GM23338 (cell line): Measurements from ENCODE around the gene SLC44A1. TPM values are rescaled to one million over a fixed set of nuclear protein-coding genes. Genes with fewer than 3 reads are reported as not detected.
"Not testable (repeated sequence)": the region's sequence is repeated elsewhere in the genome, so short reads cannot be mapped to it uniquely, and the experiment has no call there.

Source experiments
- ATAC-seq: fragments of 200-7000 bp; cut with Tn5 transposase; 3 replicates; pipeline ENCODE4 v1.9.1; 2020
- DNase-seq: peaks from one replicate; pipeline ENCODE4 v3.0.0-alpha.2; 2015; ENCODE audit warnings: low spot score
- H2AFZ ChIP-seq: fragments of 200-600 bp; sonication (generic); 2 replicates; pipeline ENCODE4 v1.8.0; 2016; ENCODE audit warnings: antibody characterized with exemption, mild to moderate bottlenecking, moderate library complexity
- H3F3A ChIP-seq: fragments of 200-600 bp; sonication (generic); replicated peaks from 2 replicates; pipeline ENCODE4 v1.8.0; 2017; ENCODE audit warnings: antibody characterized with exemption, mixed run types, low read depth
- H3K27ac ChIP-seq: fragments of 200-600 bp; sonication (generic); 2 replicates; pipeline ENCODE4 v1.6.1; 2016; ENCODE audit warnings: low read depth
- H3K27me3 ChIP-seq: fragments of 200-600 bp; sonication (generic); 2 replicates; pipeline ENCODE4 v1.8.0; 2016; ENCODE audit warnings: mild to moderate bottlenecking, mixed run types, moderate library complexity; ENCODE audit not compliant: insufficient read depth
- H3K36me3 ChIP-seq: fragments of 200-600 bp; sonication (generic); 2 replicates; pipeline ENCODE4 v1.8.0; 2016; ENCODE audit warnings: mild to moderate bottlenecking; ENCODE audit not compliant: insufficient read depth
- H3K4me1 ChIP-seq: fragments of 200-600 bp; sonication (generic); 2 replicates; pipeline ENCODE4 v1.8.0; 2016; ENCODE audit warnings: mild to moderate bottlenecking, moderate library complexity; ENCODE audit not compliant: insufficient read depth
- H3K4me2 ChIP-seq: fragments of 200-600 bp; sonication (generic); 2 replicates; pipeline ENCODE4 v1.7.1; 2017; ENCODE audit warnings: mixed run types
- H3K4me3 ChIP-seq: fragments of 200-600 bp; sonication (generic); 2 replicates; pipeline ENCODE4 v1.6.1; 2016; ENCODE audit warnings: mixed run types
- H3K79me2 ChIP-seq: fragments of 200-600 bp; sonication (generic); replicated peaks from 2 replicates; pipeline ENCODE4 v1.8.0; 2017; ENCODE audit warnings: mild to moderate bottlenecking; ENCODE audit not compliant: insufficient read depth
- H3K9me2 ChIP-seq: fragments of 200-600 bp; sonication (generic); 2 replicates; pipeline ENCODE4 v1.8.0; 2017; ENCODE audit not compliant: insufficient read depth
- H4K20me1 ChIP-seq: fragments of 200-600 bp; sonication (generic); replicated peaks from 2 replicates; pipeline ENCODE4 v1.8.0; 2017; ENCODE audit warnings: mild to moderate bottlenecking; ENCODE audit not compliant: insufficient read depth
- H3K27ac Mint-ChIP-seq: 2 replicates; pipeline ENCODE4 v1.8.0; 2020; ENCODE audit warnings: inconsistent platforms, mild to moderate bottlenecking, moderate library complexity, mixed read lengths
- H3K27me3 Mint-ChIP-seq: 3 replicates; pipeline ENCODE4 v1.8.0; 2022; ENCODE audit warnings: low read depth, mild to moderate bottlenecking, moderate library complexity, mixed read lengths, inconsistent platforms; ENCODE audit not compliant: insufficient read depth, poor library complexity
- H3K36me3 Mint-ChIP-seq: 3 replicates; pipeline ENCODE4 v1.8.0; 2021; ENCODE audit warnings: low read depth, mild to moderate bottlenecking, inconsistent platforms, moderate library complexity, mixed read lengths
- H3K4me1 Mint-ChIP-seq: 3 replicates; pipeline ENCODE4 v1.8.0; 2020; ENCODE audit warnings: mild to moderate bottlenecking, inconsistent platforms, mixed read lengths
- H3K4me3 Mint-ChIP-seq: 3 replicates; pipeline ENCODE4 v1.8.0; 2021; ENCODE audit warnings: moderate library complexity, mild to moderate bottlenecking, inconsistent platforms, mixed read lengths
- H3K9me3 Mint-ChIP-seq: 3 replicates; pipeline ENCODE4 v1.8.0; 2020; ENCODE audit warnings: moderate library complexity, mild to moderate bottlenecking, inconsistent platforms, mixed read lengths
- CREB1 ChIP-seq: fragments of 250-450 bp; sonication (Bioruptor Pico); IDR thresholded peaks from 2 replicates; pipeline ENCODE4 v1.5.0; 2020; ENCODE audit warnings: low read depth, mild to moderate bottlenecking, moderate library complexity
- ETS1 ChIP-seq: IDR thresholded peaks from 2 replicates; pipeline ENCODE4 v1.6.1; 2016; ENCODE audit warnings: antibody characterized with exemption
- JUNB ChIP-seq: IDR thresholded peaks from one replicate; pipeline ENCODE4 v1.6.1; 2016; ENCODE audit warnings: antibody characterized with exemption; ENCODE audit not compliant: unreplicated experiment
- POLR2AphosphoS5 ChIP-seq: IDR thresholded peaks from 2 replicates; pipeline ENCODE4 v1.6.1; 2016; ENCODE audit warnings: antibody characterized with exemption, low read depth
- STAT1 ChIP-seq: IDR thresholded peaks from one replicate; pipeline ENCODE4 v1.6.1; 2016; ENCODE audit warnings: antibody characterized with exemption; ENCODE audit not compliant: unreplicated experiment
- ZNF114 ChIP-seq: fragments of 250-450 bp; sonication (Bioruptor Pico); IDR thresholded peaks from 2 replicates; pipeline ENCODE4 v1.5.0; 2020; ENCODE audit warnings: mild to moderate bottlenecking, moderate library complexity
- ZNF331 ChIP-seq: fragments of 250-450 bp; sonication (Bioruptor Pico); IDR thresholded peaks from 2 replicates; pipeline ENCODE4 v1.5.0; 2020; ENCODE audit warnings: low read depth, mild to moderate bottlenecking, moderate library complexity
- polyA plus RNA-seq: library from polyadenylated mRNA; unstranded; fragments of >200 nt; fragmentation: Nextera tagmentation; extraction: Ambion mirVana; gene quantifications from 2 replicates; pipeline ENCODE4 v1.2.1, GENCODE V29; 2016
- total RNA-seq: library from RNA; depleted of rRNA; stranded (reverse); fragments of >200 nt; shearing (Covaris generic); gene quantifications from 2 replicates; pipeline ENCODE4 v1.2.3, GENCODE V29; 2014
- TF ChIP-seq, protein P1 (sequence below): fragments of 250-450 bp; sonication (Bioruptor Pico); IDR thresholded peaks from 2 replicates; pipeline ENCODE4 v1.5.0; 2020; ENCODE audit warnings: mild to moderate bottlenecking, moderate library complexity
- TF ChIP-seq, protein P2 (sequence below), 2 experiments: fragments of 200-600 bp in 1 of 2; sonication (generic) in 1 of 2; conservative IDR thresholded peaks; 2 replicates each; pipeline versions ENCODE4 v1.5.1 to v1.6.1; 2016 to 2017; ENCODE audit warnings: antibody characterized with exemption in 2 of 2, low read depth in 2 of 2, mild to moderate bottlenecking in 2 of 2, moderate library complexity in 1 of 2
- TF ChIP-seq, protein P3 (sequence below): IDR thresholded peaks from one replicate; pipeline ENCODE4 v1.6.1; 2018; ENCODE audit warnings: antibody characterized with exemption; ENCODE audit not compliant: unreplicated experiment

Gene SLC44A1
- total and polyA plus RNA-seq, 2 experiments from 2014 or later: 14.9 to 75.0 TPM

DNA sequence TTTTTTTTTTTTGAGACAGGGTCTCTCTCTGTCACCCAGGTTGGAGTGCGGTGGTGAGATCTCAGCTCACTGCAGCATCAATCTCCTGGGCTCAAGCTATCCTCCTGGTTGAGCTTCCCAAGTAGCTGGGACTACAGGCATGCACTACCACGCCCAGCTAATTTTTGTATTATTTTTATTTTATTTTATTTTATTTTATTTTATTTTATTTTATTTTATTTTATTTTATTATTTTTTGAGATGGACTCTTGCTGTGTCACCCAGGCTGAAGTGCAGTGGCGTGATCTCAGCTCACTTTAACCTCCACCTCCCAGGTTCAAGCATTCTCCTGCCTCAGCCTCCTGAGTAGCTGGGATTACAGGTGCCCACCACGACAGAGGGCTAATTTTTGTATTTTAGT lies 12.1 kb downstream of the SLC44A1 start:
- not testable (repeated sequence) for H3K36me3 ChIP-seq, H3K4me3 Mint-ChIP-seq, H3K27ac Mint-ChIP-seq, H2AFZ ChIP-seq, H3K9me3 Mint-ChIP-seq, H3K4me2 ChIP-seq, H3K27ac ChIP-seq, H3K27me3 Mint-ChIP-seq, H3K4me3 ChIP-seq, H3K9me2 ChIP-seq, H3K27me3 ChIP-seq, ATAC-seq, DNase-seq, H3K36me3 Mint-ChIP-seq, H4K20me1 ChIP-seq, H3F3A ChIP-seq
- H3K79me2 ChIP-seq: peaks cover 99% of the 10 kb centered on the region
- H3K4me1 Mint-ChIP-seq: peaks cover 46% of the 10 kb centered on the region
- peaks cover 60% of the 10 kb centered on the region for H3K4me1 ChIP-seq

DNA sequence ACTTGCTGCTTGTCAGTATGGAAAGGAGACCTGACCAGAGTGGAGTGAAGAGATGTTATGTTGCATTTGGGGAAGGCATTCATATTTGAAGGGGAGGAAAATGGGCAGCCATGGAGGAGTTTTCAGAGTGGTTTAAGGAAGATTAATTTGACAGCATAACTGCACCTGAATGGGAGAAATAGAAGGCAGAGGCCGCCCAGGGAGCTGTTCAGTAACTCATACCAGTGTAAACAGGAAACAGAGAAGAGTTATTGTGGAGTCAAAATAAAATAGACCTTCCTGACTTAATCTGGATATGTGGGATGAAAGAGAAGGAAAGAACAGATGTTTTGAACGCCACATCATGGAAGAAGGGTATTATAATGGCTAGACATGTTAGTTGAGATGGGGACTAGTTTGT lies 13.4 kb downstream of the SLC44A1 start:
- H3K79me2 ChIP-seq: peaks cover 99% of the 10 kb centered on the region
- TF ChIP-seq POLR2AphosphoS5: no peak
- TF ChIP-seq ZNF114 (CRISPR knock-in tag): no peak
- TF ChIP-seq ETS1: no peak
- TF ChIP-seq CREB1 (CRISPR knock-in tag): no peak
- TF ChIP-seq, protein P1, sequence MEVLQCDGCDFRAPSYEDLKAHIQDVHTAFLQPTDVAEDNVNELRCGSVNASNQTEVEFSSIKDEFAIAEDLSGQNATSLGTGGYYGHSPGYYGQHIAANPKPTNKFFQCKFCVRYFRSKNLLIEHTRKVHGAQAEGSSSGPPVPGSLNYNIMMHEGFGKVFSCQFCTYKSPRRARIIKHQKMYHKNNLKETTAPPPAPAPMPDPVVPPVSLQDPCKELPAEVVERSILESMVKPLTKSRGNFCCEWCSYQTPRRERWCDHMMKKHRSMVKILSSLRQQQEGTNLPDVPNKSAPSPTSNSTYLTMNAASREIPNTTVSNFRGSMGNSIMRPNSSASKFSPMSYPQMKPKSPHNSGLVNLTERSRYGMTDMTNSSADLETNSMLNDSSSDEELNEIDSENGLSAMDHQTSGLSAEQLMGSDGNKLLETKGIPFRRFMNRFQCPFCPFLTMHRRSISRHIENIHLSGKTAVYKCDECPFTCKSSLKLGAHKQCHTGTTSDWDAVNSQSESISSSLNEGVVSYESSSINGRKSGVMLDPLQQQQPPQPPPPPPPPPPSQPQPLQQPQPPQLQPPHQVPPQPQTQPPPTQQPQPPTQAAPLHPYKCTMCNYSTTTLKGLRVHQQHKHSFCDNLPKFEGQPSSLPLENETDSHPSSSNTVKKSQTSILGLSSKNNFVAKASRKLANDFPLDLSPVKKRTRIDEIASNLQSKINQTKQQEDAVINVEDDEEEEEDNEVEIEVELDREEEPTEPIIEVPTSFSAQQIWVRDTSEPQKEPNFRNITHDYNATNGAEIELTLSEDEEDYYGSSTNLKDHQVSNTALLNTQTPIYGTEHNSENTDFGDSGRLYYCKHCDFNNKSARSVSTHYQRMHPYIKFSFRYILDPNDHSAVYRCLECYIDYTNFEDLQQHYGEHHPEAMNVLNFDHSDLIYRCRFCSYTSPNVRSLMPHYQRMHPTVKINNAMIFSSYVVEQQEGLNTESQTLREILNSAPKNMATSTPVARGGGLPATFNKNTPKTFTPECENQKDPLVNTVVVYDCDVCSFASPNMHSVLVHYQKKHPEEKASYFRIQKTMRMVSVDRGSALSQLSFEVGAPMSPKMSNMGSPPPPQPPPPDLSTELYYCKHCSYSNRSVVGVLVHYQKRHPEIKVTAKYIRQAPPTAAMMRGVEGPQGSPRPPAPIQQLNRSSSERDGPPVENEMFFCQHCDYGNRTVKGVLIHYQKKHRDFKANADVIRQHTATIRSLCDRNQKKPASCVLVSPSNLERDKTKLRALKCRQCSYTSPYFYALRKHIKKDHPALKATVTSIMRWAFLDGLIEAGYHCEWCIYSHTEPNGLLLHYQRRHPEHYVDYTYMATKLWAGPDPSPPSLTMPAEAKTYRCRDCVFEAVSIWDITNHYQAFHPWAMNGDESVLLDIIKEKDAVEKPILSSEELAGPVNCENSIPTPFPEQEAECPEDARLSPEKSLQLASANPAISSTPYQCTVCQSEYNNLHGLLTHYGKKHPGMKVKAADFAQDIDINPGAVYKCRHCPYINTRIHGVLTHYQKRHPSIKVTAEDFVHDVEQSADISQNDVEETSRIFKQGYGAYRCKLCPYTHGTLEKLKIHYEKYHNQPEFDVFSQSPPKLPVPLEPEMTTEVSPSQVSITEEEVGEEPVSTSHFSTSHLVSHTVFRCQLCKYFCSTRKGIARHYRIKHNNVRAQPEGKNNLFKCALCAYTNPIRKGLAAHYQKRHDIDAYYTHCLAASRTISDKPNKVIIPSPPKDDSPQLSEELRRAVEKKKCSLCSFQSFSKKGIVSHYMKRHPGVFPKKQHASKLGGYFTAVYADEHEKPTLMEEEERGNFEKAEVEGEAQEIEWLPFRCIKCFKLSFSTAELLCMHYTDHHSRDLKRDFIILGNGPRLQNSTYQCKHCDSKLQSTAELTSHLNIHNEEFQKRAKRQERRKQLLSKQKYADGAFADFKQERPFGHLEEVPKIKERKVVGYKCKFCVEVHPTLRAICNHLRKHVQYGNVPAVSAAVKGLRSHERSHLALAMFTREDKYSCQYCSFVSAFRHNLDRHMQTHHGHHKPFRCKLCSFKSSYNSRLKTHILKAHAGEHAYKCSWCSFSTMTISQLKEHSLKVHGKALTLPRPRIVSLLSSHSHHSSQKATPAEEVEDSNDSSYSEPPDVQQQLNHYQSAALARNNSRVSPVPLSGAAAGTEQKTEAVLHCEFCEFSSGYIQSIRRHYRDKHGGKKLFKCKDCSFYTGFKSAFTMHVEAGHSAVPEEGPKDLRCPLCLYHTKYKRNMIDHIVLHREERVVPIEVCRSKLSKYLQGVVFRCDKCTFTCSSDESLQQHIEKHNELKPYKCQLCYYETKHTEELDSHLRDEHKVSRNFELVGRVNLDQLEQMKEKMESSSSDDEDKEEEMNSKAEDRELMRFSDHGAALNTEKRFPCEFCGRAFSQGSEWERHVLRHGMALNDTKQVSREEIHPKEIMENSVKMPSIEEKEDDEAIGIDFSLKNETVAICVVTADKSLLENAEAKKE (CRISPR knock-in tag): no peak
- no peak for TF ChIP-seq JUNB
- TF ChIP-seq, protein P2, sequence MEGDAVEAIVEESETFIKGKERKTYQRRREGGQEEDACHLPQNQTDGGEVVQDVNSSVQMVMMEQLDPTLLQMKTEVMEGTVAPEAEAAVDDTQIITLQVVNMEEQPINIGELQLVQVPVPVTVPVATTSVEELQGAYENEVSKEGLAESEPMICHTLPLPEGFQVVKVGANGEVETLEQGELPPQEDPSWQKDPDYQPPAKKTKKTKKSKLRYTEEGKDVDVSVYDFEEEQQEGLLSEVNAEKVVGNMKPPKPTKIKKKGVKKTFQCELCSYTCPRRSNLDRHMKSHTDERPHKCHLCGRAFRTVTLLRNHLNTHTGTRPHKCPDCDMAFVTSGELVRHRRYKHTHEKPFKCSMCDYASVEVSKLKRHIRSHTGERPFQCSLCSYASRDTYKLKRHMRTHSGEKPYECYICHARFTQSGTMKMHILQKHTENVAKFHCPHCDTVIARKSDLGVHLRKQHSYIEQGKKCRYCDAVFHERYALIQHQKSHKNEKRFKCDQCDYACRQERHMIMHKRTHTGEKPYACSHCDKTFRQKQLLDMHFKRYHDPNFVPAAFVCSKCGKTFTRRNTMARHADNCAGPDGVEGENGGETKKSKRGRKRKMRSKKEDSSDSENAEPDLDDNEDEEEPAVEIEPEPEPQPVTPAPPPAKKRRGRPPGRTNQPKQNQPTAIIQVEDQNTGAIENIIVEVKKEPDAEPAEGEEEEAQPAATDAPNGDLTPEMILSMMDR (conservative IDR thresholded peaks at IDR 0.05; ENCODE audit: low read depth in 2 of 2): no peak
- no peak for TF ChIP-seq ZNF331 (CRISPR knock-in tag)
- no peak for TF ChIP-seq STAT1
- TF ChIP-seq, protein P3, sequence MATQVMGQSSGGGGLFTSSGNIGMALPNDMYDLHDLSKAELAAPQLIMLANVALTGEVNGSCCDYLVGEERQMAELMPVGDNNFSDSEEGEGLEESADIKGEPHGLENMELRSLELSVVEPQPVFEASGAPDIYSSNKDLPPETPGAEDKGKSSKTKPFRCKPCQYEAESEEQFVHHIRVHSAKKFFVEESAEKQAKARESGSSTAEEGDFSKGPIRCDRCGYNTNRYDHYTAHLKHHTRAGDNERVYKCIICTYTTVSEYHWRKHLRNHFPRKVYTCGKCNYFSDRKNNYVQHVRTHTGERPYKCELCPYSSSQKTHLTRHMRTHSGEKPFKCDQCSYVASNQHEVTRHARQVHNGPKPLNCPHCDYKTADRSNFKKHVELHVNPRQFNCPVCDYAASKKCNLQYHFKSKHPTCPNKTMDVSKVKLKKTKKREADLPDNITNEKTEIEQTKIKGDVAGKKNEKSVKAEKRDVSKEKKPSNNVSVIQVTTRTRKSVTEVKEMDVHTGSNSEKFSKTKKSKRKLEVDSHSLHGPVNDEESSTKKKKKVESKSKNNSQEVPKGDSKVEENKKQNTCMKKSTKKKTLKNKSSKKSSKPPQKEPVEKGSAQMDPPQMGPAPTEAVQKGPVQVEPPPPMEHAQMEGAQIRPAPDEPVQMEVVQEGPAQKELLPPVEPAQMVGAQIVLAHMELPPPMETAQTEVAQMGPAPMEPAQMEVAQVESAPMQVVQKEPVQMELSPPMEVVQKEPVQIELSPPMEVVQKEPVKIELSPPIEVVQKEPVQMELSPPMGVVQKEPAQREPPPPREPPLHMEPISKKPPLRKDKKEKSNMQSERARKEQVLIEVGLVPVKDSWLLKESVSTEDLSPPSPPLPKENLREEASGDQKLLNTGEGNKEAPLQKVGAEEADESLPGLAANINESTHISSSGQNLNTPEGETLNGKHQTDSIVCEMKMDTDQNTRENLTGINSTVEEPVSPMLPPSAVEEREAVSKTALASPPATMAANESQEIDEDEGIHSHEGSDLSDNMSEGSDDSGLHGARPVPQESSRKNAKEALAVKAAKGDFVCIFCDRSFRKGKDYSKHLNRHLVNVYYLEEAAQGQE: no peak

More for the DNA sequence above, 13.4 kb downstream of the SLC44A1 start:
- Histone ChIP-seq H3K4me2 (no peak overlapping the region), H4K20me1 (no peaks in the 10 kb centered on the region), H2AFZ (no peak overlapping the region), H3K4me3 (no peak overlapping the region), H3F3A (no peaks in the 10 kb centered on the region), H3K27me3 (no peaks in the 10 kb centered on the region), H3K36me3 (no peaks in the 10 kb centered on the region), H3K27ac (peak overlapping the region; percentile 40; the same call in 1 of the 2 replicates), H3K4me1 (peaks cover 51% of the 10 kb centered on the region), H3K9me2 (no peaks in the 10 kb centered on the region)
- DNase-seq (no peak), ATAC-seq (no peak)
- Mint-ChIP-seq H3K27ac (peak overlapping the region; percentile 3; the same call in 1 of the 2 replicates), H3K4me3 (no peak overlapping the region), H3K9me3 (no peaks in the 10 kb centered on the region), H3K36me3 (no peaks in the 10 kb centered on the region), H3K27me3 (no peaks in the 10 kb centered on the region), H3K4me1 (peaks cover 39% of the 10 kb centered on the region)
